ENCODE data around the gene GNAO1. TPM values are rescaled to one million over a fixed set of nuclear protein-coding genes. Genes with fewer than 3 reads are reported as not detected.

The GNAO1 gene
- total and polyA plus RNA-seq, 2 of the 13 experiments (the other 11 are each of a cell fraction or from before 2014, with no cell fraction given) = not detected

GRCh38 chr16:56269811-56270684, 78.8 kb downstream of the GNAO1 start (continued):
- TF ChIP-seq HNF1A (IDR thresholded peaks at IDR 0.05; ENCODE audit: low read depth) = no peak
- no peak for TF ChIP-seq HNF1A (CRISPR knock-in tag; IDR thresholded peaks at IDR 0.05; ENCODE audit: borderline replicate concordance)
- no peak for TF ChIP-seq AKAP8 (CRISPR knock-in tag; IDR thresholded peaks at IDR 0.05)
- TF ChIP-seq E2F5 (CRISPR knock-in tag; conservative IDR thresholded peaks at IDR 0.05) = no peak
- TF ChIP-seq ZNF782 (CRISPR knock-in tag; IDR thresholded peaks at IDR 0.05; ENCODE audit: borderline replicate concordance) = no peak
- no peak for TF ChIP-seq POLR2AphosphoS5 (IDR thresholded peaks at IDR 0.05; ENCODE audit: low read depth, low read length)
- TF ChIP-seq ZMYM4 (CRISPR knock-in tag; IDR thresholded peaks at IDR 0.05) = no peak
- TF ChIP-seq ATRX (CRISPR knock-in tag; IDR thresholded peaks at IDR 0.05; ENCODE audit: borderline replicate concordance) = no peak
- TF ChIP-seq ZNF256 (CRISPR knock-in tag; conservative IDR thresholded peaks at IDR 0.05) = no peak
- TF ChIP-seq ZNF766 (CRISPR knock-in tag; IDR thresholded peaks at IDR 0.05; ENCODE audit: borderline replicate concordance) = no peak
- TF ChIP-seq SRF (IDR thresholded peaks at IDR 0.05; ENCODE audit: low read depth, low read length) = peak; percentile 93
- TF ChIP-seq HIC2 (CRISPR knock-in tag; IDR thresholded peaks at IDR 0.05; ENCODE audit: low read depth) = no peak
- TF ChIP-seq ZNF333 (CRISPR knock-in tag; IDR thresholded peaks at IDR 0.05; ENCODE audit: borderline replicate concordance) = no peak
- TF ChIP-seq ZNF441 (CRISPR knock-in tag; IDR thresholded peaks at IDR 0.05; ENCODE audit: borderline replicate concordance) = no peak
- TF ChIP-seq MIER3 (CRISPR knock-in tag; IDR thresholded peaks at IDR 0.05; ENCODE audit: borderline replicate concordance) = no peak
- TF ChIP-seq SSRP1 (CRISPR knock-in tag; IDR thresholded peaks at IDR 0.05) = no peak
- TF ChIP-seq KDM6A (CRISPR knock-in tag; IDR thresholded peaks at IDR 0.05; ENCODE audit: low read depth) = no peak
- TF ChIP-seq HBP1 (CRISPR knock-in tag; IDR thresholded peaks at IDR 0.05; ENCODE audit: low read depth) = no peak
- TF ChIP-seq IKZF4 (CRISPR knock-in tag; IDR thresholded peaks at IDR 0.05; ENCODE audit: borderline replicate concordance, low read depth, not compliant biosample characterization) = no peak
- no peak for TF ChIP-seq ZNF253 (CRISPR knock-in tag; IDR thresholded peaks at IDR 0.05; ENCODE audit: borderline replicate concordance)
- no peak for TF ChIP-seq ZNF414 (CRISPR knock-in tag; IDR thresholded peaks at IDR 0.05)

All from HepG2 (cell line).